HepG2 (cell line): Measurements from ENCODE around the gene DTHD1. TPM values are rescaled to one million over a fixed set of nuclear protein-coding genes. Genes with fewer than 3 reads are reported as not detected.

ENCODE experiments used
- ATAC-seq: fragments of 200-7000 bp; cut with Tn5 transposase; 3 replicates; pipeline ENCODE4 v1.9.1; 2020; ENCODE audit warnings: mild to moderate bottlenecking, moderate library complexity
- BruUV-seq: library from RNA; stranded (reverse); fragments of 400-500 nt; replicated peaks from 2 replicates; lab custom pipeline; 2021; lab: Mats Ljungman, UMichigan
- CTCF ChIA-PET: fragments of 300-600 bp; formaldehyde crosslinking; extraction: SDS; loops from one replicate; lab custom pipeline; 2021; ENCODE audit warnings: low total read pairs, inconsistent platforms, low intra/inter-chr PET ratio; lab: Yijun Ruan, JAX
- POLR2A ChIA-PET: fragments of 350-600 bp; sonication (Branson Sonifier 250); formaldehyde crosslinking; loops from one replicate; lab custom pipeline; 2020; ENCODE audit warnings: antibody characterized with exemption, inconsistent platforms; lab: Yijun Ruan, JAX
- DNase-seq: peaks from one replicate; pipeline ENCODE4 v3.0.0-alpha.2; 2015; ENCODE audit warnings: low spot score
- FAIRE-seq: peaks from 3 replicates; lab custom pipeline; 2011; peaks lifted over from hg19 to GRCh38; lab: Jason Lieb, UNC
- H2AFZ ChIP-seq: one replicate; pipeline ENCODE4 v1.6.1; 2011; ENCODE audit warnings: low read length, inconsistent platforms
- H3K27ac ChIP-seq: fragments of 300-600 bp; 3 replicates; pipeline ENCODE4 v1.8.0; 2011; ENCODE audit warnings: mixed run types, mild to moderate bottlenecking, mixed read lengths, low read length, inconsistent platforms; ENCODE audit not compliant: insufficient read depth; ENCODE audit errors: extremely low read length
- H3K27me3 ChIP-seq, 2 experiments: fragments of 200-600 bp in 1 of 2; 2 replicates in 1 of 2; 3 replicates in 1 of 2; pipeline versions ENCODE4 v1.6.0 to v1.8.0; 2011; ENCODE audit warnings: low read length in 2 of 2, mild to moderate bottlenecking in 2 of 2, moderate library complexity in 2 of 2, inconsistent platforms in 1 of 2; ENCODE audit not compliant: insufficient read depth in 2 of 2, control insufficient read depth in 1 of 2
- H3K36me3 ChIP-seq, 2 experiments: fragments of 200-600 bp in 1 of 2; replicated peaks in 1 of 2; 2 replicates in 1 of 2; 3 replicates in 1 of 2; pipeline versions ENCODE4 v1.5.1 to v1.8.0; 2011; ENCODE audit warnings: low read length in 2 of 2, inconsistent platforms in 1 of 2; ENCODE audit not compliant: insufficient read depth in 2 of 2, control insufficient read depth in 1 of 2
- H3K4me1 ChIP-seq: 2 replicates; pipeline ENCODE4 v1.5.1; 2012; ENCODE audit warnings: low read length, inconsistent platforms; ENCODE audit not compliant: insufficient read depth
- H3K4me2 ChIP-seq: 2 replicates; pipeline ENCODE4 v1.6.0; 2011; ENCODE audit warnings: low read depth, low read length, inconsistent platforms
- H3K4me3 ChIP-seq, 3 experiments: fragments of 200-600 bp in 1 of 3; sonication (generic), shearing (Covaris generic) in 1 of 3; replicated peaks in 1 of 3; 2 replicates each; pipeline ENCODE4 v1.5.1; 2011 to 2016; ENCODE audit warnings: low read length in 3 of 3, inconsistent platforms in 2 of 3, low read depth in 2 of 3, mild to moderate bottlenecking in 2 of 3, control low read depth in 1 of 3, mixed read lengths in 1 of 3; ENCODE audit not compliant: insufficient read depth in 1 of 3
- H3K79me2 ChIP-seq: one replicate; pipeline ENCODE4 v1.6.1; 2011; ENCODE audit warnings: low read length, inconsistent platforms; ENCODE audit not compliant: insufficient read depth
- H3K9ac ChIP-seq: 2 replicates; pipeline ENCODE4 v1.6.0; 2011; ENCODE audit warnings: mild to moderate bottlenecking, low read depth, low read length, inconsistent platforms; ENCODE audit not compliant: insufficient read depth
- H3K9me3 ChIP-seq: 2 replicates; pipeline ENCODE4 v1.5.1; 2012; ENCODE audit warnings: mild to moderate bottlenecking, low read length
- H4K20me1 ChIP-seq: 2 replicates; pipeline ENCODE4 v1.6.0; 2011; ENCODE audit warnings: inconsistent platforms, mild to moderate bottlenecking, low read length, moderate library complexity; ENCODE audit not compliant: insufficient read depth
- DBP ChIP-seq: sonication (generic); formaldehyde crosslinking; IDR thresholded peaks from 2 replicates; pipeline ENCODE4 v1.4.0; 2020; ENCODE audit warnings: missing genetic modification reagents; ENCODE audit errors: not compliant biosample characterization
- DNMT1 ChIP-seq: sonication (generic); formaldehyde crosslinking; IDR thresholded peaks from 2 replicates; pipeline ENCODE4 v1.5.1; 2020; ENCODE audit warnings: mild to moderate bottlenecking, missing genetic modification reagents
- KLF6 ChIP-seq: IDR thresholded peaks from 2 replicates; pipeline ENCODE4 v1.8.0; 2016; ENCODE audit warnings: missing biosample characterization, missing genetic modification reagents
- POGK ChIP-seq: sonication (generic); formaldehyde crosslinking; conservative IDR thresholded peaks from 2 replicates; pipeline ENCODE4 v1.8.0; 2022; ENCODE audit warnings: mild to moderate bottlenecking, moderate library complexity, missing genetic modification reagents
- RFX3 ChIP-seq: IDR thresholded peaks from 2 replicates; pipeline ENCODE4 v1.6.1; 2016; ENCODE audit warnings: missing biosample characterization, missing genetic modification reagents
- RFXAP ChIP-seq: sonication (generic); formaldehyde crosslinking; IDR thresholded peaks from 2 replicates; pipeline ENCODE4 v1.4.0; 2020; ENCODE audit warnings: missing genetic modification reagents, borderline replicate concordance
- SOX13 ChIP-seq, 3 experiments: fragments of 450-650 bp in 1 of 3; sonication (generic) in 1 of 3; formaldehyde crosslinking in 1 of 3; IDR thresholded peaks in 2 of 3; conservative IDR thresholded peaks in 1 of 3; 2 replicates each; pipeline versions ENCODE4 v1.5.0 to v1.6.1; 2016 to 2020; ENCODE audit warnings: antibody characterized with exemption in 1 of 3, mild to moderate bottlenecking in 1 of 3, missing compliant biosample characterization in 1 of 3, missing genetic modification reagents in 1 of 3, moderate library complexity in 1 of 3
- SUZ12 ChIP-seq: fragments of 150-350 bp; IDR thresholded peaks from 2 replicates; pipeline ENCODE4 v1.6.1; 2014; ENCODE audit warnings: low read depth, low read length
- ZBTB1 ChIP-seq: sonication (generic); formaldehyde crosslinking; IDR thresholded peaks from 2 replicates; pipeline ENCODE4 v1.4.0; 2020; ENCODE audit warnings: missing genetic modification reagents, borderline replicate concordance
- ZMAT5 ChIP-seq: sonication (generic); formaldehyde crosslinking; IDR thresholded peaks from 2 replicates; pipeline ENCODE4 v1.5.0; 2020; ENCODE audit warnings: mild to moderate bottlenecking, low read depth, missing genetic modification reagents, borderline replicate concordance
- ZNF10 ChIP-seq: sonication (generic); formaldehyde crosslinking; IDR thresholded peaks from 2 replicates; pipeline ENCODE4 v1.4.0; 2020; ENCODE audit warnings: mild to moderate bottlenecking, low read depth, missing genetic modification reagents, borderline replicate concordance
- ZNF207 ChIP-seq: fragments of 450-650 bp; IDR thresholded peaks from 2 replicates; pipeline ENCODE4 v1.6.1; 2016; ENCODE audit warnings: antibody characterized with exemption, borderline replicate concordance
- ZNF275 ChIP-seq: sonication (generic); formaldehyde crosslinking; IDR thresholded peaks from 2 replicates; pipeline ENCODE4 v1.8.0; 2022; ENCODE audit warnings: missing genetic modification reagents, mild to moderate bottlenecking, inconsistent platforms, borderline replicate concordance
- ZNF512B ChIP-seq: sonication (generic); formaldehyde crosslinking; IDR thresholded peaks from 2 replicates; pipeline ENCODE4 v1.5.1; 2020; ENCODE audit warnings: missing genetic modification reagents, mild to moderate bottlenecking, borderline replicate concordance
- ZNF841 ChIP-seq: sonication (generic); formaldehyde crosslinking; IDR thresholded peaks from 2 replicates; pipeline ENCODE4 v1.8.1; 2023; ENCODE audit warnings: missing genetic modification reagents, borderline replicate concordance
- ZNF850 ChIP-seq: sonication (generic); formaldehyde crosslinking; conservative IDR thresholded peaks from 2 replicates; pipeline ENCODE4 v1.9.0; 2021; ENCODE audit warnings: mild to moderate bottlenecking, missing genetic modification reagents
- WGBS: methylation state at CpG from one replicate; pipeline ENCODE4 v1.1.6; 2017; ENCODE audit warnings: low lambda C conversion rate; 5-methylcytosine and 5-hydroxymethylcytosine counted together
- in situ Hi-C: cut with HindIII; loops from 2 replicates; pipeline ENCODE4 v1.10.0; 2017; ENCODE audit warnings: low pct_unique_long_range_greater_than_20kb; ENCODE audit not compliant: extremely low pct_ligation_motif_present
- intact Hi-C: fragments of 100-400 bp; cut with micrococcal nuclease; formaldehyde crosslinking; loops from one replicate; pipeline ENCODE4 v1.10.0; 2022; ENCODE audit not compliant: unreplicated experiment
- polyA plus RNA-seq, 8 experiments: library from polyadenylated mRNA; depleted of rRNA in 3 of 8; stranded (reverse) in 7 of 8; unstranded in 1 of 8; fragments of >200 nt; fragmentation: Illumina TruSeq in 4 of 8; extraction: Trizol in 4 of 8; gene quantifications; 2 replicates each; pipeline versions ENCODE4 v1.2.1 to v1.2.3, GENCODE V29; 2011 to 2016; ENCODE audit warnings: low read depth in 4 of 8, missing spikeins in 1 of 8, mixed read lengths in 1 of 8; ENCODE audit not compliant: insufficient read depth in 1 of 8
- total RNA-seq, 5 experiments: library from RNA; depleted of rRNA; stranded (reverse); fragments of >200 nt; fragmentation: Illumina TruSeq; extraction: Trizol; gene quantifications; 2 replicates each; pipeline ENCODE4 v1.2.3, GENCODE V29; 2016; ENCODE audit warnings: low read depth in 1 of 5

The DTHD1 gene
- total and polyA plus RNA-seq, 2 of the 13 experiments (the other 11 are each of a cell fraction or from before 2014, with no cell fraction given): not detected

- intact Hi-C loops: no loop called here
- no peak for ATAC-seq
- ChIA-PET CTCF (no interaction called here), POLR2A (no interaction called here)
- Histone ChIP-seq H3K27ac (no peak overlapping the region), H3K27me3 (no peaks in the 10 kb centered on the region), H4K20me1 (no peaks in the 10 kb centered on the region), H3K9ac (no peak overlapping the region), H2AFZ (no peak overlapping the region), H3K79me2 (no peaks in the 10 kb centered on the region), H3K36me3 (no peaks in the 10 kb centered on the region), H3K9me3 (no peaks in the 10 kb centered on the region), H3K4me2 (no peak overlapping the region), H3K4me3 (no peak overlapping the region), H3K4me1 (no peaks in the 10 kb centered on the region)
- FAIRE-seq: no peak
- 9% methylated on average over 4 of the region's 4 CpGs for WGBS
- BruUV-seq: no TSS peak
- in situ Hi-C loops: no loop called here
- DNase-seq: no peak
- TF ChIP-seq DBP: no peak
- no peak for TF ChIP-seq ZNF10
- no peak for TF ChIP-seq ZNF275
- TF ChIP-seq ZNF512B (CRISPR knock-in tag): no peak
- TF ChIP-seq DNMT1 (CRISPR knock-in tag): no peak
- no peak for TF ChIP-seq ZBTB1
- TF ChIP-seq SOX13 (IDR thresholded peaks at IDR 0.05): no peak
- no peak for TF ChIP-seq SOX13 (CRISPR knock-in tag; conservative IDR thresholded peaks at IDR 0.05 in 1 of 2, IDR thresholded peaks at IDR 0.05 in 1 of 2)
- no peak for TF ChIP-seq SUZ12
- TF ChIP-seq ZNF207: no peak
- TF ChIP-seq ZNF841 (CRISPR knock-in tag): no peak
- no peak for TF ChIP-seq POGK (CRISPR knock-in tag)
- TF ChIP-seq RFX3 (CRISPR knock-in tag): no peak
- TF ChIP-seq ZMAT5 (CRISPR knock-in tag): no peak
- TF ChIP-seq KLF6 (CRISPR knock-in tag): no peak
- no peak for TF ChIP-seq ZNF850
- no peak for TF ChIP-seq RFXAP
These were observed 5.1 kb downstream of the DTHD1 start for GRCh38 chr4:36286481-36286871.
